GM23338 (cell line): ENCODE measurements around the gene RASGRP4. TPM values are rescaled to one million over a fixed set of nuclear protein-coding genes. Genes with fewer than 3 reads are reported as not detected.

Experiments used
- ATAC-seq: fragments of 200-7000 bp; cut with Tn5 transposase; 3 replicates; pipeline ENCODE4 v1.9.1; 2020
- DNase-seq: peaks from one replicate; pipeline ENCODE4 v3.0.0-alpha.2; 2015; ENCODE audit warnings: low spot score
- H2AFZ ChIP-seq: fragments of 200-600 bp; sonication (generic); 2 replicates; pipeline ENCODE4 v1.8.0; 2016; ENCODE audit warnings: antibody characterized with exemption, mild to moderate bottlenecking, moderate library complexity
- H3F3A ChIP-seq: fragments of 200-600 bp; sonication (generic); replicated peaks from 2 replicates; pipeline ENCODE4 v1.8.0; 2017; ENCODE audit warnings: antibody characterized with exemption, mixed run types, low read depth
- H3K27ac ChIP-seq: fragments of 200-600 bp; sonication (generic); 2 replicates; pipeline ENCODE4 v1.6.1; 2016; ENCODE audit warnings: low read depth
- H3K27me3 ChIP-seq: fragments of 200-600 bp; sonication (generic); 2 replicates; pipeline ENCODE4 v1.8.0; 2016; ENCODE audit warnings: mild to moderate bottlenecking, mixed run types, moderate library complexity; ENCODE audit not compliant: insufficient read depth
- H3K36me3 ChIP-seq: fragments of 200-600 bp; sonication (generic); 2 replicates; pipeline ENCODE4 v1.8.0; 2016; ENCODE audit warnings: mild to moderate bottlenecking; ENCODE audit not compliant: insufficient read depth
- H3K4me1 ChIP-seq: fragments of 200-600 bp; sonication (generic); 2 replicates; pipeline ENCODE4 v1.8.0; 2016; ENCODE audit warnings: mild to moderate bottlenecking, moderate library complexity; ENCODE audit not compliant: insufficient read depth
- H3K4me2 ChIP-seq: fragments of 200-600 bp; sonication (generic); 2 replicates; pipeline ENCODE4 v1.7.1; 2017; ENCODE audit warnings: mixed run types
- H3K4me3 ChIP-seq: fragments of 200-600 bp; sonication (generic); 2 replicates; pipeline ENCODE4 v1.6.1; 2016; ENCODE audit warnings: mixed run types
- H3K79me2 ChIP-seq: fragments of 200-600 bp; sonication (generic); replicated peaks from 2 replicates; pipeline ENCODE4 v1.8.0; 2017; ENCODE audit warnings: mild to moderate bottlenecking; ENCODE audit not compliant: insufficient read depth
- H3K9me2 ChIP-seq: fragments of 200-600 bp; sonication (generic); 2 replicates; pipeline ENCODE4 v1.8.0; 2017; ENCODE audit not compliant: insufficient read depth
- H4K20me1 ChIP-seq: fragments of 200-600 bp; sonication (generic); replicated peaks from 2 replicates; pipeline ENCODE4 v1.8.0; 2017; ENCODE audit warnings: mild to moderate bottlenecking; ENCODE audit not compliant: insufficient read depth
- H3K27ac Mint-ChIP-seq: 2 replicates; pipeline ENCODE4 v1.8.0; 2020; ENCODE audit warnings: inconsistent platforms, mild to moderate bottlenecking, moderate library complexity, mixed read lengths
- H3K27me3 Mint-ChIP-seq: 3 replicates; pipeline ENCODE4 v1.8.0; 2022; ENCODE audit warnings: low read depth, mild to moderate bottlenecking, moderate library complexity, mixed read lengths, inconsistent platforms; ENCODE audit not compliant: insufficient read depth, poor library complexity
- H3K36me3 Mint-ChIP-seq: 3 replicates; pipeline ENCODE4 v1.8.0; 2021; ENCODE audit warnings: low read depth, mild to moderate bottlenecking, inconsistent platforms, moderate library complexity, mixed read lengths
- H3K4me1 Mint-ChIP-seq: 3 replicates; pipeline ENCODE4 v1.8.0; 2020; ENCODE audit warnings: mild to moderate bottlenecking, inconsistent platforms, mixed read lengths
- H3K4me3 Mint-ChIP-seq: 3 replicates; pipeline ENCODE4 v1.8.0; 2021; ENCODE audit warnings: moderate library complexity, mild to moderate bottlenecking, inconsistent platforms, mixed read lengths
- H3K9me3 Mint-ChIP-seq: 3 replicates; pipeline ENCODE4 v1.8.0; 2020; ENCODE audit warnings: moderate library complexity, mild to moderate bottlenecking, inconsistent platforms, mixed read lengths
- CTCF ChIP-seq, 2 experiments: fragments of 200-600 bp in 1 of 2; sonication (generic) in 1 of 2; conservative IDR thresholded peaks; 2 replicates each; pipeline versions ENCODE4 v1.5.1 to v1.6.1; 2016 to 2017; ENCODE audit warnings: antibody characterized with exemption in 2 of 2, low read depth in 2 of 2, mild to moderate bottlenecking in 2 of 2, moderate library complexity in 1 of 2
- JUNB ChIP-seq: IDR thresholded peaks from one replicate; pipeline ENCODE4 v1.6.1; 2016; ENCODE audit warnings: antibody characterized with exemption; ENCODE audit not compliant: unreplicated experiment
- NANOG ChIP-seq: IDR thresholded peaks from 2 replicates; pipeline ENCODE4 v1.6.1; 2016; ENCODE audit warnings: antibody characterized with exemption, borderline replicate concordance
- POLR2AphosphoS5 ChIP-seq: IDR thresholded peaks from 2 replicates; pipeline ENCODE4 v1.6.1; 2016; ENCODE audit warnings: antibody characterized with exemption, low read depth
- STAT1 ChIP-seq: IDR thresholded peaks from one replicate; pipeline ENCODE4 v1.6.1; 2016; ENCODE audit warnings: antibody characterized with exemption; ENCODE audit not compliant: unreplicated experiment
- ZNF331 ChIP-seq: fragments of 250-450 bp; sonication (Bioruptor Pico); IDR thresholded peaks from 2 replicates; pipeline ENCODE4 v1.5.0; 2020; ENCODE audit warnings: low read depth, mild to moderate bottlenecking, moderate library complexity
- polyA plus RNA-seq: library from polyadenylated mRNA; unstranded; fragments of >200 nt; fragmentation: Nextera tagmentation; extraction: Ambion mirVana; gene quantifications from 2 replicates; pipeline ENCODE4 v1.2.1, GENCODE V29; 2016
- total RNA-seq: library from RNA; depleted of rRNA; stranded (reverse); fragments of >200 nt; shearing (Covaris generic); gene quantifications from 2 replicates; pipeline ENCODE4 v1.2.3, GENCODE V29; 2014
- TF ChIP-seq, protein P1 (sequence below): fragments of 250-450 bp; sonication (Bioruptor Pico); IDR thresholded peaks from 2 replicates; pipeline ENCODE4 v1.5.0; 2020; ENCODE audit warnings: mild to moderate bottlenecking, moderate library complexity

Gene RASGRP4
- total and polyA plus RNA-seq, 2 experiments from 2014 or later = 1.6 to 3.6 TPM

- Mint-ChIP-seq H3K36me3 (no peaks in the 10 kb centered on the region; the same call in 2 of the 3 replicates), H3K4me3 (peak overlapping the region; percentile 91), H3K27ac (peak overlapping the region; percentile 92), H3K27me3 (peaks cover 28% of the 10 kb centered on the region), H3K9me3 (peaks cover 7% of the 10 kb centered on the region; the same call in 2 of the 3 replicates), H3K4me1 (peaks cover 14% of the 10 kb centered on the region)
- ATAC-seq = peak; percentile 77
- Histone ChIP-seq H3K4me2 (peak overlapping the region; percentile 90), H3K27ac (peak overlapping the region; percentile 92), H3K27me3 (peaks cover 29% of the 10 kb centered on the region), H3K36me3 (no peaks in the 10 kb centered on the region), H3K79me2 (no peaks in the 10 kb centered on the region), H3K4me3 (peak overlapping the region; percentile 92), H3K9me2 (no peaks in the 10 kb centered on the region), H3K4me1 (peaks cover 12% of the 10 kb centered on the region), H2AFZ (peak overlapping the region; percentile 92), H4K20me1 (no peaks in the 10 kb centered on the region; the same call in 1 of the 2 replicates), H3F3A (0 out of 2 replicates have a peak, but pooled peaks cover 11% of the 10 kb centered on the region)
- TF ChIP-seq POLR2AphosphoS5 = peak; percentile 81
- TF ChIP-seq CTCF (conservative IDR thresholded peaks at IDR 0.05; ENCODE audit: low read depth in 2 of 2) = no peak
- DNase-seq = peak; percentile 97
These were observed 63.7 kb downstream of the RASGRP4 start for GRCh38 chr19:38362076-38362945.

DNA sequence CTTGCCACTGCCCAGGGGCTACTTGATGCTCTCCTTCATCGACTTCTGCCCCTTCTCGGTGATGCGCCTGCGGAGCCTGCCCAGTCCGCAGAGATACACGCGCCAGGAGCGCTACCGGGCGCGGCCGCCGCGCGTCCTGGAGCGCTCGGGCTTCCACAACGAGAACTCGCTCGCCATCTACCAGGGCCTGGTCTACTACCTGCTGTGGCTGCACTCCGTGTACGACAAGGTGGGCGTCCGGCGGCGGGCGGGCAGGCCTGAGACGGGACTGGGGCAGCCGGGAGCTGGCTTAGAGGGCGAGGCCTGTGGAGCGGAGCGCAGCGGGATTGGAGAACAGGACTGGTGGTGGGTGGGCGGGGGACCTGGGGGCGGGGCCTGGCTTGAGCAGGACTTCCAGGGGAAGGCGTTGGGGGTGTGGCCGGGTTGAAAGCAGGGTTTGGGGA, 64.4 kb downstream of the RASGRP4 start:
- Mint-ChIP-seq H3K4me3 (peak overlapping the region; percentile 91), H3K9me3 (peaks cover 7% of the 10 kb centered on the region; the same call in 2 of the 3 replicates), H3K27ac (peak overlapping the region; percentile 92), H3K4me1 (peaks cover 15% of the 10 kb centered on the region), H3K36me3 (no peaks in the 10 kb centered on the region; the same call in 2 of the 3 replicates), H3K27me3 (peaks cover 26% of the 10 kb centered on the region)
- Histone ChIP-seq H3K27ac (peak overlapping the region; percentile 92; the same call in 1 of the 2 replicates), H3K4me3 (peak overlapping the region; percentile 92), H4K20me1 (no peaks in the 10 kb centered on the region; the same call in 1 of the 2 replicates), H3K9me2 (no peaks in the 10 kb centered on the region), H3F3A (0 out of 2 replicates have a peak, but pooled peaks cover 11% of the 10 kb centered on the region), H3K4me2 (peak overlapping the region; percentile 90), H3K27me3 (peaks cover 29% of the 10 kb centered on the region), H3K79me2 (no peaks in the 10 kb centered on the region), H2AFZ (peak overlapping the region; percentile 92), H3K36me3 (no peaks in the 10 kb centered on the region), H3K4me1 (peaks cover 12% of the 10 kb centered on the region)
- ATAC-seq = peak; percentile 81
- TF ChIP-seq POLR2AphosphoS5 = peak; percentile 85
- TF ChIP-seq CTCF (conservative IDR thresholded peaks at IDR 0.05; ENCODE audit: low read depth in 2 of 2) = no peak
- TF ChIP-seq NANOG = no peak
- TF ChIP-seq, protein P1, sequence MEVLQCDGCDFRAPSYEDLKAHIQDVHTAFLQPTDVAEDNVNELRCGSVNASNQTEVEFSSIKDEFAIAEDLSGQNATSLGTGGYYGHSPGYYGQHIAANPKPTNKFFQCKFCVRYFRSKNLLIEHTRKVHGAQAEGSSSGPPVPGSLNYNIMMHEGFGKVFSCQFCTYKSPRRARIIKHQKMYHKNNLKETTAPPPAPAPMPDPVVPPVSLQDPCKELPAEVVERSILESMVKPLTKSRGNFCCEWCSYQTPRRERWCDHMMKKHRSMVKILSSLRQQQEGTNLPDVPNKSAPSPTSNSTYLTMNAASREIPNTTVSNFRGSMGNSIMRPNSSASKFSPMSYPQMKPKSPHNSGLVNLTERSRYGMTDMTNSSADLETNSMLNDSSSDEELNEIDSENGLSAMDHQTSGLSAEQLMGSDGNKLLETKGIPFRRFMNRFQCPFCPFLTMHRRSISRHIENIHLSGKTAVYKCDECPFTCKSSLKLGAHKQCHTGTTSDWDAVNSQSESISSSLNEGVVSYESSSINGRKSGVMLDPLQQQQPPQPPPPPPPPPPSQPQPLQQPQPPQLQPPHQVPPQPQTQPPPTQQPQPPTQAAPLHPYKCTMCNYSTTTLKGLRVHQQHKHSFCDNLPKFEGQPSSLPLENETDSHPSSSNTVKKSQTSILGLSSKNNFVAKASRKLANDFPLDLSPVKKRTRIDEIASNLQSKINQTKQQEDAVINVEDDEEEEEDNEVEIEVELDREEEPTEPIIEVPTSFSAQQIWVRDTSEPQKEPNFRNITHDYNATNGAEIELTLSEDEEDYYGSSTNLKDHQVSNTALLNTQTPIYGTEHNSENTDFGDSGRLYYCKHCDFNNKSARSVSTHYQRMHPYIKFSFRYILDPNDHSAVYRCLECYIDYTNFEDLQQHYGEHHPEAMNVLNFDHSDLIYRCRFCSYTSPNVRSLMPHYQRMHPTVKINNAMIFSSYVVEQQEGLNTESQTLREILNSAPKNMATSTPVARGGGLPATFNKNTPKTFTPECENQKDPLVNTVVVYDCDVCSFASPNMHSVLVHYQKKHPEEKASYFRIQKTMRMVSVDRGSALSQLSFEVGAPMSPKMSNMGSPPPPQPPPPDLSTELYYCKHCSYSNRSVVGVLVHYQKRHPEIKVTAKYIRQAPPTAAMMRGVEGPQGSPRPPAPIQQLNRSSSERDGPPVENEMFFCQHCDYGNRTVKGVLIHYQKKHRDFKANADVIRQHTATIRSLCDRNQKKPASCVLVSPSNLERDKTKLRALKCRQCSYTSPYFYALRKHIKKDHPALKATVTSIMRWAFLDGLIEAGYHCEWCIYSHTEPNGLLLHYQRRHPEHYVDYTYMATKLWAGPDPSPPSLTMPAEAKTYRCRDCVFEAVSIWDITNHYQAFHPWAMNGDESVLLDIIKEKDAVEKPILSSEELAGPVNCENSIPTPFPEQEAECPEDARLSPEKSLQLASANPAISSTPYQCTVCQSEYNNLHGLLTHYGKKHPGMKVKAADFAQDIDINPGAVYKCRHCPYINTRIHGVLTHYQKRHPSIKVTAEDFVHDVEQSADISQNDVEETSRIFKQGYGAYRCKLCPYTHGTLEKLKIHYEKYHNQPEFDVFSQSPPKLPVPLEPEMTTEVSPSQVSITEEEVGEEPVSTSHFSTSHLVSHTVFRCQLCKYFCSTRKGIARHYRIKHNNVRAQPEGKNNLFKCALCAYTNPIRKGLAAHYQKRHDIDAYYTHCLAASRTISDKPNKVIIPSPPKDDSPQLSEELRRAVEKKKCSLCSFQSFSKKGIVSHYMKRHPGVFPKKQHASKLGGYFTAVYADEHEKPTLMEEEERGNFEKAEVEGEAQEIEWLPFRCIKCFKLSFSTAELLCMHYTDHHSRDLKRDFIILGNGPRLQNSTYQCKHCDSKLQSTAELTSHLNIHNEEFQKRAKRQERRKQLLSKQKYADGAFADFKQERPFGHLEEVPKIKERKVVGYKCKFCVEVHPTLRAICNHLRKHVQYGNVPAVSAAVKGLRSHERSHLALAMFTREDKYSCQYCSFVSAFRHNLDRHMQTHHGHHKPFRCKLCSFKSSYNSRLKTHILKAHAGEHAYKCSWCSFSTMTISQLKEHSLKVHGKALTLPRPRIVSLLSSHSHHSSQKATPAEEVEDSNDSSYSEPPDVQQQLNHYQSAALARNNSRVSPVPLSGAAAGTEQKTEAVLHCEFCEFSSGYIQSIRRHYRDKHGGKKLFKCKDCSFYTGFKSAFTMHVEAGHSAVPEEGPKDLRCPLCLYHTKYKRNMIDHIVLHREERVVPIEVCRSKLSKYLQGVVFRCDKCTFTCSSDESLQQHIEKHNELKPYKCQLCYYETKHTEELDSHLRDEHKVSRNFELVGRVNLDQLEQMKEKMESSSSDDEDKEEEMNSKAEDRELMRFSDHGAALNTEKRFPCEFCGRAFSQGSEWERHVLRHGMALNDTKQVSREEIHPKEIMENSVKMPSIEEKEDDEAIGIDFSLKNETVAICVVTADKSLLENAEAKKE (CRISPR knock-in tag) = no peak
- TF ChIP-seq ZNF331 (CRISPR knock-in tag) = no peak
- no peak for TF ChIP-seq JUNB
- no peak for TF ChIP-seq STAT1
- DNase-seq = peak; percentile 99
